DMS153 (cell line): Measurements from ENCODE around the gene MNAT1.
"Not testable (repeated sequence)": the region's sequence is repeated elsewhere in the genome, so short reads cannot be mapped to it uniquely, and the experiment has no call there.

Source experiments
- DNase-seq: peaks from one replicate; lab custom pipeline; 2025; lab: John Stamatoyannopoulos, UW

MNAT1 gene

DNA sequence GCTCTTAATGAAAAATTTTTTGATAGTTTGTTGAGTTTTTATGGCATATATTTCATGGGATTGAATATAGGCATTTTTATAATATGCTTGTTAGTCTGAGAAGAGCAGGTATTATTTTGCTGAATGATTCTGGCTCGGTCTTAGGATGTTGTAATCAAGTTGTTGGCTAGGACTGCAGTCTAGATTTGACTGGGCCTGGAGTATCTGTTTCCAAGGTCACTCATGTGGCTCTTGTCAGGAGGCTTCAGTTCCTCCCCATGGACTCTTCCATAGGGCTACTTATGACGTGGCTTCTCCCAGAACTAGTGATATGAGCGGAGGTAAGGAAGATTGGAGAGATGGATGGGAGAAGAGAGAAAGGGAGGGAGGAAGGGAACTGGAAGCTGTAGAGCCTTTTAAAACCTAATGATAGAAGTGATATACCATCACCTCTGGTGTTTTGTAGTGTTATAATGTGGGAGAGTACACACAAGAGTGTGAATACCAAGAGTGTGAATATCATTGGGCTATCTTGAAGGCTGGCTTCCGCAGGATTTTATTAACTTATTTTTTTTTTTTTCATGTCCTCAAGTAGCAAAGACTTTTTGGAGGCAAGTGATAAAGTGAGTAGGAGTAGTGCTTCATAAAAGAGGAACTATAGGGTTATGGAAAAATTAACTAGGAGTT is 4.4 kb downstream of the MNAT1 start:
- DNase-seq, result no peak

DNA sequence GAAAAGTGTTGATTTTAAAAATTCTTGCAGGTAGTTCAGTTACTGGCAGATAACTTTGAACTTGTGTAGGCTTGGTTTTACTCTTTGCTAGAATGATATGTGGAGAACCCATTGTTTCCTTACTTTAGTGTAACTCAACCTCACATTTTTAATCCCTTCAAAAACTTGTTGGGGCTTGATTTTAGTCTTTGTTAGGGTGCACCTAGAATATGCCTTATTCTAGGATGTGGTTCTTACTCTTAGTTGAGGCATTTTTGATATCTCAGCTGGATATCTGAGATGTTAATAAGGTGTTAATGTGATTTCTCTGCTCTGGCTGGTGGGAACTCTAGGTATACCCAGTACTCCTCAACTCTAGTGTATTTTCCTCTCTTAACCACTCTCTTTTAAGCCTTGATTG is 10.0 kb downstream of the MNAT1 start:
- DNase-seq, result no peak

- no peak for DNase-seq
Observed at GRCh38 chr14:60753264-60754119, 18.9 kb downstream of the MNAT1 start.

- DNase-seq, result no peak
Observed at GRCh38 chr14:60756847-60757246, 22.3 kb downstream of the MNAT1 start.

DNA sequence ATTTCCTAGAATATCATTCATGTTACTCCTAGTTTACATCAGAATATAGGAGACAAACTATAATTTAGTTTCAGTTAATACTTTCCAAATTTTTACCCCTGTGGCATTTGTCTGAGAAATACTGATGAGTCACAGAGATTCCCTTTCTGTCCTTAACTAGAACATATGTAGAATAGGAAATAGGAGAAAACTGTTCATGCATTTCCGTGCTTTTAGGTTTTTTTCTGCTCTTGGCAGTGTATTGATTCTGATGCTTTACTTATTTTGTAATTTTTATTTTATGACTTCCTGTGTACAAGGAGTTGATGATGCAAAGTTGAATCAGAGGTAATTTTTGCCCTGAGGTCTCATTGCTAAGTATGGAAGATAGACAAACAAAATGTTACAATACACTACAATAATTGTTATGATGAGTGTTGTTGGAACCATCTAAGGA is 23.0 kb downstream of the MNAT1 start:
- no peak for DNase-seq

- peak; percentile 3 for DNase-seq
Observed at GRCh38 chr14:60758885-60759284, 24.3 kb downstream of the MNAT1 start.

DNA sequence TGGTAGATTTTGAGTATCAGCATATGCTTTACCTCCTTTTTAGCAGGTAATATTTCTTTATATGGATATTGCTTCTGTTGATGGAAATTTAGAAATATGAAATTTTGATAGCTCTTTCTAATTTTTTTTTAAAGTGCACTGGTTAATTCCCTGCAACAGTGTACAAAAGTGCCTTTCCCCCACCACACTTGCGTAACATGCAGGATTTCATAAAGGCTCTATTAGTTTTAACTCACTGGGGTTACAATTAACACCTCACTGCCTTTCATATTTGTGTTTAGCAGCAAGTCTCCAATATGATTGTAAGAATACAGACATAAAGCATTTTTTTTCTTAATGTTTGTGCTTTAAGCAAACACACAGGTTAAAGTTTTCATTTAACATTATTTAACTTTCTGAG is 25.6 kb downstream of the MNAT1 start:
- no peak for DNase-seq

- DNase-seq, result peak; percentile 87
Observed at GRCh38 chr14:60760644-60761364, 26.2 kb downstream of the MNAT1 start.

- DNase-seq, result no peak
Observed at GRCh38 chr14:60768602-60769001, 34.0 kb downstream of the MNAT1 start.

GRCh38 chr14:60771117-60771516 is 36.6 kb downstream of the MNAT1 start:
- DNase-seq, result no peak

DNA sequence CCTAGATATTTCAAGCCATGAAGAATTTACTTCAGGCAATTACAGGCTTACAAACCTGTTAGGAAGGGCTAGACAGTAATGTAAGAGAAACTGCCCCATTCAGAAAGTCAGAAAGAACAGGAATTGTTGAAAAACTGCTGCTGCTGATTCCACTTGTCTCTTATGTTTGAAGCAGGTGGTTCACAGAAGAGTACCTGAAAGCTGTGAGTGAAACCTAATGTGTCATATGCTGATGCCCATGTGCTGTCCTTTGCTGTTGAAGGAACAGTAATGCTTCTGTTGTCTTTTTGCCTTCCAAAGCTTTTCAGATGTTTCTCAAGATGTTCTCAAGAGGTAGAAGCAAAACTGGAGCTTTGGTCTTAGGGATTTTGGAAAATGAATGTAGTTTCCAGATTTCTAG is 39.0 kb downstream of the MNAT1 start:
- no peak for DNase-seq

GRCh38 chr14:60775296-60775695 is 40.7 kb downstream of the MNAT1 start:
- DNase-seq, result no peak

DNA sequence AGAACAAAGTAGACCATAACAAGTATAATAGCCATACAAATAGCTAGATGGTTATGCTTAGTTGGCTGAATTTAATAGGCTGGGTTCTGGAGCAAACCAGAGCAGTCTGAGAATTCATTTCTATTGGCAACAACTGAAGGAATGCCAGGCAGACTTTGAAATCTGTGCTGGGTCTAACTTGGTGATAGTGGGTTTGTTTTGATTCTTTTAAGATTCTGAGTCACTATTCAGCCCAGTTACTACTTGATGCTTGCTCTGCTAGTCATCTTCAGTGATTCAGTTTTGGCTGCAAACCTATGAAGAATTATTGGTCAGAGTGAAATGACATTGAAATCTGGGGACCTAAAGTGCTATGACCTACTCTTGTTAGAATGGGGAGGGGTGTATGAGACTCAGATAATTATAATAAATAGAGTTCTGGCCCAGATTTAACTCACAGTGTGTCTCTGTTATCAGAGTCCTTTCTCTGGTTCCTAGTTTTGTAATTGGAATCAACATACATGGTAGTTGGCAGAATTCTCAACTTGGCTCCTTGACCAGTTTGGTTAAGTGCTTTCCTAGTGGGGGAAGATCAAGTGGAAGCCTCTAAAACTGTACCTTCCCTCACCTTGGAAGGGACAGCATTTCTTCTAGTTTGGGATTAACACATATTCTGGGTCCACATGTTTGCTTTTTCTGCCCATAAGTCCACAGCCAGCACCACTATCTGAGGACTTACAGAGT is 43.5 kb downstream of the MNAT1 start:
- DNase-seq, result no peak

- not testable (repeated sequence) for DNase-seq
Observed at GRCh38 chr14:60779745-60780514, 45.4 kb downstream of the MNAT1 start.

GRCh38 chr14:60780558-60780957 is 46.0 kb downstream of the MNAT1 start:
- not testable (repeated sequence) for DNase-seq

- DNase-seq, result no peak
Observed at GRCh38 chr14:60786905-60787304, 52.3 kb downstream of the MNAT1 start.

GRCh38 chr14:60789656-60790055 is 55.1 kb downstream of the MNAT1 start:
- DNase-seq, result no peak

- no peak for DNase-seq
Observed at GRCh38 chr14:60790850-60791249, 56.3 kb downstream of the MNAT1 start.

DNA sequence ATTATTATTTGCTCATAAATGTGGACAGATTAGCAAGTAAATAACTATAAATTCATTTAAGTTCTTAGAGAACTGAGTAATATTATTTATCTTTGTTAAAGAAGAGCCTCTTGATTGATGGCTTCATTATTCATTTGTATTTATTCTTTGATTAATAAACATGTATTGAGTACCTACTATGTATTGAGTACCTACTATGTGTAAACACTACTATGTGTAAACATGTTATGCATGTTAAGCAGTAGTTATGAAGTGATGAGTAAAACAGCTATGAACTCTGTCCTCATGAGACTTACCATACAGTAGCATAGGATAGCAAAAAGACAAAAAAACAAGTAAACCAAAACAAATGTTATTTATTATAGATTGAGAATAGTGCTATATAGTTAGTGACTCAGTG is 61.9 kb downstream of the MNAT1 start:
- no peak for DNase-seq

- no peak for DNase-seq
Observed at GRCh38 chr14:60800409-60800808, 65.8 kb downstream of the MNAT1 start.

DNA sequence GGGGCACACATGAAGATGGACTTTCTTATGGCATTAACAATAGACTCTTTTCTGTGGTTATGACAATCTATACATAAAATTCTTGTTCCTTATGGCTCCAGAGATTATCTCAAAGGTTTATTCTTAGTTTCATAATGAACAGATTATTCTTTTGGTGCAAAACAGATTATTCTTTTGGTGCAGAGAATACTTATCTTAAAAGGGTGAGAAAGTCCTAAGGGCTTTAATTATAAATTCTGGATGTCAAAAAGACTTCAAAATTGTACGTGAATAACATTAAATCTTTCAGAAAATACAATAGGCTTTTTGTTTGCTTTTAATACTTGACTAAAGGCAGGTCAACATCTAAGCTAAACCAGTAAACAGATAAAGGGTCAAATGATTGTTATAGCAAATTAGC is 69.3 kb downstream of the MNAT1 start:
- DNase-seq, result no peak
